GM21447 (cell line): ENCODE data around the gene LRSAM1.

Source experiments
- ATAC-seq: cut with Tn5 transposase; IDR thresholded peaks from one replicate; pipeline ENCODE4 v1.9.1; 2021; ENCODE audit not compliant: unreplicated experiment

Gene LRSAM1

GRCh38 chr9:127450830-127451607 lies at the start of gene LRSAM1, which contains the start of gene RPL12:
Gene LRSAM1, plus strand, starts transcription at chr9:127451510. Its CDS starts 3,018 bp downstream, at chr9:127454528.
Gene RPL12, minus strand, starts transcription at chr9:127451406. Its CDS starts 89 bp downstream, at chr9:127451317.
- ATAC-seq = peak; percentile 64

- no peak for ATAC-seq
These were observed 48.8 kb upstream of the LRSAM1 start for GRCh38 chr9:127402401-127403090.

- no peak for ATAC-seq
These were observed 47.7 kb upstream of the LRSAM1 start for GRCh38 chr9:127403507-127404192.

DNA sequence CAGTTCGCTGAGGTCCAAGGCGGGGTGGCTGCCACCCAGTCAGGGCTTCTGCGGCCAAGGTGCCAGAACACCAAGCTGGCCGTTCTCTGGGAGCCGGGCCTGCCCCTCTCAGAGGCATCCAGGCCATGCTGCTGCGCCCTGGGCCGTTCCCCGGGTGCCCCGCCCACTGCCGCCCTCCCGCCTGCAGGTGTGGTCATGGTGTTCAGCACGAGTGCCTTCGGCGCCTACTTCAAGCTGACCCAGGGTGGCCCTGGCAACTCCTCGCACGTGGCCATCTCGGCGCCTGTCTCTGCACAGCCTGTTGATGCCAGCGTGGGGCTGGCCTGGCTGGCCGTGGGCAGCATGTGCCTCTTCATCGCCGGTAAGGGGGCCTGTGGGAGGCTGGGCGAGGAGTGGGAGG lies 46.7 kb upstream of the LRSAM1 start:
- no peak for ATAC-seq

GRCh38 chr9:127405344-127406125 lies 45.8 kb upstream of the LRSAM1 start:
- no peak for ATAC-seq

DNA sequence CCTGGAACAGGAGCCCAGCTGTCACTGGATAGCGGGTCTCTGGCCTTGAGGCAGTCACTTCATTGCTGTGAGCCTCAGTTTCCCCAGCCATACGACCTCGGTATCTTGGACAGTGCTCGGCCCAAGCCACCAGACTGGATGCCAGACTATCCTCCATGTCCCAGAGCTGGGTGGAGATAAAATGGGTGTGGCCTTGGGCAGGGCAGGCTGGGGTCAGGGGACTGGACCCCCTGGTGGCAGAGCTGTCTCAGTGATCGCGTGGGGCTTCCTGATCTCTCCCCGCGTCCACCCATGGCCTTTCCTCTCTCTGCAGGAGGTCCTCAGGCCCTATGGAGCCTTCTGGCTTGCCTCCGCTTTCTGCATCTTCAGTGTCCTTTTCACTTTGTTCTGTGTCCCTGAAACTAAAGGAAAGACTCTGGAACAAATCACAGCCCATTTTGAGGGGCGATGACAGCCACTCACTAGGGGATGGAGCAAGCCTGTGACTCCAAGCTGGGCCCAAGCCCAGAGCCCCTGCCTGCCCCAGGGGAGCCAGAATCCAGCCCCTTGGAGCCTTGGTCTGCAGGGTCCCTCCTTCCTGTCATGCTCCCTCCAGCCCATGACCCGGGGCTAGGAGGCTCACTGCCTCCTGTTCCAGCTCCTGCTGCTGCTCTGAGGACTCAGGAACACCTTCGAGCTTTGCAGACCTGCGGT lies 44.4 kb upstream of the LRSAM1 start:
- no peak for ATAC-seq

GRCh38 chr9:127407492-127407843 lies 43.8 kb upstream of the LRSAM1 start:
- ATAC-seq = no peak

DNA sequence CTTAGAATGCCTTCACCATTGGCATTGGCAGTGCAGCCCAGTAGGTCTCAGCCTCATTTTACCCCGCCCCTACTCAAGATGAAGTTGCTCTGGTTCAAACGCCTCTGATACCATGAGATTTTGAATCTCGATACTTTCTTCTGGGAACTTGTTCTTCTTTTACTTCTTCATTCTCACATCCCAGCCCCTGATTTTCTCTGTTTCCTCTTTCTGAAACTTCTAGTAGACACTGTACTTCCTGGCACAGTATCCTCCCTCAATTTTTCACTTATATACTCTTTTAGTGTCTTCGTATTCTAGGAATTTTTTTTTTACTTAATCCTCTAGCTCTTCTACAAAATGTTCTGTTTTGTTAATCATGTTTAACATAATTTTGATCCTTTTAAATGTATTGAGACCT lies 40.2 kb upstream of the LRSAM1 start:
- ATAC-seq = no peak

- no peak for ATAC-seq
These were observed 36.2 kb upstream of the LRSAM1 start for GRCh38 chr9:127415141-127415540.

- ATAC-seq = no peak
These were observed 35.7 kb upstream of the LRSAM1 start for GRCh38 chr9:127415657-127416056.

DNA sequence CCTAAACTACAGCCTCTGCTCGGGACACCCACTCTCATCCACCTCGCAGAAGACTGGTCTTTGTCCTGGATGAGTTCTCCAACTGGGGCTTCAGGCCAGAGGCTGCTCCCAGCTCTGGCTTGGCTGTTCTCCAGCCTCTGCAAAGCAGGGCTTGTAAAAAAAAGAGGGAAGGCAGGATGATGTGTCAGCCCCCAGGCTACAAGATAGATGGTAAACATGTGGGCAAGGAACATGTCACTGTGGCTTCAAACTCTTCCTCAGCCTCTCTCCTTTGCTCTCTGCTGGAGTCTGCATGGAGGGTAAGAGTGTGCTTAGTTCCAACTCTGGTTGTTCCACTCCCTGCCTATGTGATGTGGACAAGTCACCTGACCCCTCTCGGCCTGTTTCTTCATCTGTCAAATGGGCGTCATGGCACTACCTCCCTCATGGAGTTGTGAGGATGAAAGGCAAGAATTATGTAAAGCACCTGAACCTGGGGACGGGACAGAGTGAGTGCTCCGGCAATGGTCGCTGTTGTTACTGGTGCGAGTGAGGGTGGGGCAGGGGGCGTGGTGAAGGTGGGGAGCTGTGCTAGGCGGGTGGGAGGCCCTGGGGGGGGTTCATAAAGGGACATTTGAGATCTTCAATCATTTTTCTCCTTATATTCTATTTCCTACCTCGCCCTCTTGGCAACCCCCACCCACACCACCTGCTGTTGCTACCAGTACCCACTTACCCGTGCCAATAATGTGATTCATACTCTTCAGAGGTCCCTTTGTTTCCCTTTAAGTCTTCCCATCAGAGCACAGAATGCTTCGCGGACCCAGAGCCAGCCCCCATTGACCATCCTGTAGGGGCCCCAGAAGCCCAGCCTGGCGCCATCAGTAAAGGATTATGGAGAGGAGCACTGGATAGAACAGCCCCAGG lies 33.9 kb upstream of the LRSAM1 start:
- no peak for ATAC-seq

GRCh38 chr9:127418037-127418471 lies 33.3 kb upstream of the LRSAM1 start:
- no peak for ATAC-seq

DNA sequence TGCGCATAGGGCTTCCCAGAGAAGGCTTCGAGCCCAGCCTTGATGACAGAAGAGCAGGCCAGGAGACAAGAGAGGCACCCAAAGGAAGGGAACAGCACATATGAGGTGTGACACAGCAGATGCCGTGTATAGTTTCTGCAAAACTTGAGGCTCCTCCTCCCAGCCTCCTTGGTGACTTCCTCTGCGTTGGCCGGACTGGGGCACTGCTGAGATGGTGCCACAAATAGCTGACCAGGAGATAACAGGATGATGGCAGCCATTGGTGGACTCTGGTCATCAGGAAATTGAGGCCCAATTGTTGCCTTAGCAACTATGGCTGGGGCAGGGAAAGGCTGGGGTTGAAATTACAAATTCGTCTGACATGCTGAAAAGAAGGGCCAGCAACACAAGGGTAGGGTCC lies 32.0 kb upstream of the LRSAM1 start:
- no peak for ATAC-seq

DNA sequence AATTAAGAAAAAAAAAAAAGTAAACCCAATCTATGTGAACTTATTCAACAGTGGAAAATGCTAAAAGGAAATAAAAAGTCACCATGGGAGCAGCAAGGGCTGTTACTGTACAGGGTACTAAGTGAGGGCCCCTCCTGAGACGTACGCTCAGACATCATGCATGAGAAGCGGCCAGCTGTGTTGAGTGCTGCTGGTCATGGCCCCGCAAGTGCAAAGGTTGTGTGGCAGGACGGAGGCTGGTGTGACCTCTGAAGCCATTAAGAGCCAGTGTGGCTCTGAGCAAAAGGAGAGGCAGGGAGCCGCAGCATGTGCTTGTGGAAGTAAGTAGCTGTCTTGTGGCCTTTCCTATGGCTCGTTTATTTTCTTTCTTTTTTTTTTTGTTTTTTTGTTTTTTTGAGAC lies 30.3 kb upstream of the LRSAM1 start:
- no peak for ATAC-seq

DNA sequence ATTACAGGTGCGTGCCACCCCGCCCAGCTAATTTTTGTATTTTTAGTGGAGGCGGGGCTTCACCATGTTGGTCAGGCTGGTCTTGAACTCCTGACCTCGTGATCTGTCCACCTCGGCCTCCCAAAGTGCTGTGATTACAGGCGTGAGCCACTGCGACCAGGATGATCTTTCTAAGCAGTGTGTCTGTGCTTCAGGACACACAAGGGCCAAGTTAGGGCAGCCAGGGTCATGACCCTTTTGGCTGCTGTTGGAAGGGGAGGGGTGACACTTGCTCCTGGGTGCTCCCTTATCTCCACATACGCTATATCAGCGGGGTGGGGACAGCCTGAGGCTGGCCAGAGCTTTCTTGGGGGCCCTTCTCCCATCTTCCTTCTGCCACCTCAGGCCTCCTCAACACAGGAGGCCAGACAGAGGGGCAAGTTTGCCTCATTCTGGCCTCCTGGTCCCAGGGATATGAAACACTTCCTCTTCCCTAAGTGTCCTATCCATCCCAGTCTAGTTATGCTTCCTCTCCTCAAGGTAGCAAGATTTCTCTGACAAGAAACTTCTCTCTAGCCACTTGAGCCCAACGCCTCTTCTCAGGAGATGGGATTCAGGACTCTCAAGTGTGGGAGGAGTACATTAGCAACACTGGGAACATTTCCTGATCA lies 29.1 kb upstream of the LRSAM1 start:
- ATAC-seq = no peak

GRCh38 chr9:127422787-127423186 lies 28.5 kb upstream of the LRSAM1 start:
- no peak for ATAC-seq

DNA sequence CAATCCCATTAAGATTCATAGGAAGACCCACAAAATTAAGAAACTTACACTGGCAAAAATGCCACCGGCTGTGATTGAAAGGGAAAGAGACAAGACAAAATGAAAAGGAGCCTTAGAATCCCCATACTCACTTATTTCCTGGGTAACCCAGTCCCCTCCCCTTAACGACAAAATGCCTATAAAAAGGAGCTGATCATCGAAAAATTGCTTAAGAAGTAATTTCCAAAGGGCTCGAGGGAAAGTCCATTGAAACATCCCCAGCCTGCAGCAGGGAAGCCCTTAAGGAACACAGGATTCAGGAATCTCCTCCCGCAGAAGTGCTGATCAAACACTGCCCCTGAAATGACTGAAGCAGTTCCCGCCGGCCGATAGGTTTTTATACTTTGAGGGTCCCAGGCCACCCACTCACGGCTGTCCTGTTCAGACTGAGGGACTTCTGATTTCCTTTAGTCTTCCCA lies 27.8 kb upstream of the LRSAM1 start:
- peak; percentile 19 for ATAC-seq

DNA sequence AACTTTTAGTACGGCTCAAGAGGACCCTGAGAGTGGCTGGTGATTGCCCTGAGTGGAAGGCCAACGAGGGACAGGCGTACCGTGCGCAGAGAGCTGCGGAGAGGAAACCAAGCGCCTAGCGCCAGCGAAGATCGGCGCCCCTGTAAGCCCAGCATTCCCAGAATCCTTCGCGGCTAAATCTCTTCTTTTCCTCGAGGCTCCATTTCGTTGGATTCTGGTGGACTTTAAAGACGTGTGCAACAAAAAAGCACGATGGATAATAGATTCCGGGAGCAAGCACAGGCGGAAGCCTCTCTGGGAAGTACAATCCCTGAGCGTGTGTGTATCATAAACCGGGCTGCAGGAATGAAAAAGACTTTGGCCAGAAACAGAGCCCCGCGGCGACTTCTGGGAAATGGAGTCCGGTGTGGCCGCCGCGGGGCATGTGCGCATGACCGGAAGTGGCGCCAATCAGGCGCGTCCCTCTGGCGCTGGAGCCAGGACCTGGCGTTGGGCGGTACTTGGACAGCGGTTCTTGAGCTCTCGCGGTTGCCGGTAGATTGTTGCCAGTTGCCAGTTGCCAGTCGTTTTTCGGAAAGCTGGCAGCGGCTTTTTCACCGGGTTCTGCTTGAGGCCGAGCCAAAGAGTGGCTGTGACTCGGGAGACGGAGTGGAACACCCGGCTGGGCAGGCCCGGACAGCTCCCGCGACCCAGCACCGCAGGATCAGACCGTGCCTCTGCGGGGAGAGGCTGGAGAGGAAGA lies 27.2 kb upstream of the LRSAM1 start, which contains the start of gene ZNF79:
Gene ZNF79, plus strand, starts transcription at position 449 of the 742 bp plus-strand sequence. CDS start 406 bp downstream, outside the sequence.
- peak; percentile 81 for ATAC-seq
